Measurements from ENCODE around the gene IL11.
"Not testable (repeated sequence)": the region's sequence is repeated elsewhere in the genome, so short reads cannot be mapped to it uniquely, and the experiment has no call there.

Gene IL11

DNA sequence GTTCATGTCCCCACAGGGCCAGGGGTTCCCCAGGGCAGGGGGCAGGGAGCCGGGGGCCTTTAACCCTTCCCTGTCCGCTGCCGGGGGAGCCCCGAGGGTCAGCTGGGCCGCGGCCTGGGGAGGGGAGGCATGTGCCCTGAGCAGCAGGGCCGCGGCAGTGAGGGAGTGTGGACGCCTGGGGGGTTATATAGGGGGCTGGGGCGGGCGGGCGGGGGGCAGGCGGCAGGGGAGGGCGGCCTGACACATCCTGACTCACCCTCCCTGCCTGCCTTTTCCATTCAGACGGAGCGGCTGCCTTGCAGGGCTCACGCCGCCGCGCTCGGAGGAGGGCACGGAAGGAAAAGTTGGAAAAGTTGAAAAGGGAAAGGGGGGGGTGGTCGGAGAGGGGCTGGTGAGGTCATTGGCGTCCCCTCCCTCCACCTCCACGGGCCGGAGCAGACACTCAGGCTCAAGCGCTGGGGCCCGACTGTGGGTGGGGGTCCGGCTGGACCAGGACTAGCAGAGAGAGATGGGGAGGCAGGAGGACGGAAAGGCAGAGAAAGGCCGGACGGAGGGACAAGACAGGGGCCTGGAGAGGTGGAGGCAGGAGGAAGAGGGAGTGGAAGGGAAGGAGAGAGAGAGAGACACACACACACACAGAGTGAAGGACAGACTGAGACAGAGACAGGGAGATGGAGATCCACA, at the start of gene IL11:
Gene IL11 (minus strand): TSS at position 159 of the 684 bp plus-strand sequence. CDS start 153 bp downstream, at position 6.
- no peak for DNase-seq

DNA sequence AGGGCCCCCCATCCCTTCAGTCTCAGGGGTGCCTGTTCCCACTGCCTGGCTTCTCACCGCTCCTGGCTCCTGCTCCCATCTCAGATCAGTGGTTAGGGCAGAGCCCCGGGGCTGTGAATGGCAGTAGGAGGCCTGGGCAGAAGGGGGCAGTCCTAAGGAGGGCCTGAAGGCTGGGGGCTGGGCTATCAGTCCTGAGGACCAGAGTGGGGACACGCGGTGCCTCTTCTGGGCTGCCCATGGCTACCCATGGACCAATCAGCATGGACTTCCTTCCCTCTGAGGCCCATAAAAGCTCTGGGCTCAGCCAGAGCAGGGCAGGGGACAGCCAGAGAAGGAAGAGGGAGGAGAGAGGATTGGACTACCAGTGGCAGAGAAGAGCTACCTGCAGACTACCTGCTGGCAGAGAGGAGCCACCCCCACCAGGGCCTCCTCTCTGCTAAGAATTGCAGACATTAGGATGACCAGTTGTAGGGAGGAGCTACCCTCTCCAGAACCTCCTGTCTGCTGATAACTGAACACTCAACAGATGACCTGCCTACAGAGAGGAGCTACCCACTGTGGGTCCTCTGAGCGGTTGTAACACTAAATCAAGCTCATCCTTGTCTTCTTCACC, 49.5 kb upstream of the IL11 start:
- DNase-seq = no peak

DNA sequence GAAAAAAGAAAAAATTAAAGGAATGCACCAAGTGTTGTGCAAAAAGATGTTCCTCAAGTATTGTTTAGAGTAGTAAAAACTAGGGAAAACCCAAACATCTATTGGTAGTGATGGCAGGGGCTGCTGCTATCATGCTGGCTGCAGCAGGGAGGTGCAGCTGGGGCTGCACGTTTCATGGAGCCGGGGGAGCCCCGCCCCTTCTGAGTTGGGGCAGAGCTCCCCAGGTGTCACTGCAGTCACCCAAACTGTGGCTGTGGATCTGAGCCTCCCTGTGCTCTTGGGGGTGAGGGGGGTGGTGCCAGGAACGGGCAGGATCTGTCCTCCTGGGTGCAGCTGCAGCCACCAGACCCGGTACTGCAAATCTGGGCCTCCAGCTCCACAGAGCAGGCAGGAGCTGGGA, 48.8 kb upstream of the IL11 start:
- no peak for DNase-seq

DNA sequence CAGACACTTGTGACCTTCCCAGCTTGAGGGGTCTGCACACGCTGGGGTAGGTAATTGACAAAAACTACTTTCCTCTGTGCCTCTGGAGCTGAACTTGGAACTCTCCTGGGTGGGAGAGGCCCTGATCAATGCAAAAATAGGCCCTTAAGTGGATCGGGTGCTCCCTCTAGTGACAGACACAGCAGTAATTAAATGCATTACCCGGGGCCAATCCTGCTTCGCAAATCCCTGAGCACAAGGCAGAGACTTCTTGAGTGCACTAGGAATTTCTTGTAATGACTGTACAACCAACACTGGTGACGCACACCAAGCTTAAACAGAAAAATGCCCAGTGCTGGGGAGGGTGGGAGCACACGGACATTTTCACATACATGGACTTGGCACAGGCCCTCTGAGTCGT, 47.9 kb upstream of the IL11 start:
- peak; percentile 50 for DNase-seq

DNA sequence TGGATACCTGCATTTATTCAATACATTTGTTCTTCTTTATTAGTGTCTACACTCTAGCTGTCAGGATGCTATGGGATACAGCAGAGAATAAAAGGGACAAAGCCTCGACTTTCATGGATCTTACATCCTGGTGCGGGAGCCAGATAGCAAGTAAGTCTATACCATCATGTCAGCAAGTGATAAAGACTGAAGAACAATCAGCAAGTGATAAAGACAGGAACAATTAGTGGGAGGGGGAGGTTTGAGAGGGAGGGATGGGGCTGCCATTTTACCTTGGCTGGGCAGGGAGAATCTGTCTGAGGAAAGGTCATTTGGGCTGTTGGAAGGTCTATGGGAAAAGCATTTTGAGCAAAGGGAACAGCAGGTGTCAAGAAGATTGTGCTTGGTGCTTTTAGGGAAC, 39.9 kb upstream of the IL11 start:
- no peak for DNase-seq

DNA sequence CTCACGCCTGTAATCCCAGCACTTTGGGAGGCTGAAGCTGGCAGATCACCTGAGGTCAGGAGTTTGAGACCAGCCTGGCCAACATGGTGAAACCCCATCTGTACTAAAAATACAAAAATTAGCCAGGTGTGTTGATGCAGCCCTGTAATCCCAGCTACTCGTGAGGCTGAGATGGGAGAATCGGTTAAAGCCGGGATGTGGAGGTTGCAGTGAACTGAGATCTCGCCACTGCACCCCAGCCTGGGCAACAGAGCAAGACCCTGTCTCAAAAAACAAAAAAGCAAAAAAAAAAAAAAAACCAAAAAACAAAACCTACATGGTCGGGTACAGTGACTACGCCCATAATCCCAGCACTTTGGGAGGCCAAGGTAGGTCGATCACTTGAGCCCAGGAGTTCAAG, 38.9 kb upstream of the IL11 start:
- not testable (repeated sequence) for DNase-seq

- DNase-seq = no peak
These were observed 38.2 kb upstream of the IL11 start for GRCh38 chr19:55408533-55408872.

DNA sequence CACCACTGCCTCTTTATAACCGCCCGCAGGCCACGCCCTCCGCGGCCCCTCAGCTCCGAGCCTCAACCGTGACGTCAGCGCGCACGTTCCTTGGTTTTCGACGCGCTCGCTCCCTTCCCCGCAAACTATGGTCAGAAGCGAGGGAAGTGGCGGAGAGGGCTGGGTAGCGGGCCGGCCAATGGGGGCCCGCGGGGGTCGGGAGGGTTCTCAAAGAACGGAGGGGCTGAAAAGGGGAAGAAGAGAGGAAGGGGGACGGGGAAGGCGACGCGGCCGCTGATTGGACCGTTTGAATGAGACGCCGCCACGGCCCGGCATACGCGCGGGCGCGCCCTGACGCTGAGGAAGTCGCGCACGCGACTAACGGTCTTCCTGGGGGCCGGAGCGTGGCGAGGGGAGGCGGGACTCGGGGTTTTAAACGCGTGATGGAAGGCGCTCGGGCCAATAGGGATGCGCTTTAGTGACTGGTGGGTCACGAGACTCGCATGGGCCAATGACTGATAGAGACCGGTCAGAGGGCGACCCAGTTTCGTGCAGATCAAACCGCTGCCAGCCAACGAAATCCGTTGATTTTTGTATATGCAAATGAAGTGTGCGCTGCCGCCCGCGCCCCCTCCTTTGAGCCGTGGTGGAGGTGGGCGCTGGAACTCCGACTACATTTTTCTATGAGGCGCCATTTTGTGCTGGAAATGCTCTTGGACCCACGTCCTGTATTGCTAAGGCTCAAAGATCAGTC, 37.7 kb upstream of the IL11 start:
- DNase-seq = peak; percentile 99

- DNase-seq = not testable (repeated sequence)
These were observed 37.2 kb upstream of the IL11 start, which contains the start of gene UBE2S for GRCh38 chr19:55407550-55407799. UBE2S (minus strand) TSS chr19:55407788; CDS start chr19:55407589, 199 bp downstream.

- DNase-seq = no peak
These were observed 36.7 kb upstream of the IL11 start for GRCh38 chr19:55406826-55407549.

GRCh38 chr19:55406091-55406825, 36.0 kb upstream of the IL11 start:
- DNase-seq = no peak

DNA sequence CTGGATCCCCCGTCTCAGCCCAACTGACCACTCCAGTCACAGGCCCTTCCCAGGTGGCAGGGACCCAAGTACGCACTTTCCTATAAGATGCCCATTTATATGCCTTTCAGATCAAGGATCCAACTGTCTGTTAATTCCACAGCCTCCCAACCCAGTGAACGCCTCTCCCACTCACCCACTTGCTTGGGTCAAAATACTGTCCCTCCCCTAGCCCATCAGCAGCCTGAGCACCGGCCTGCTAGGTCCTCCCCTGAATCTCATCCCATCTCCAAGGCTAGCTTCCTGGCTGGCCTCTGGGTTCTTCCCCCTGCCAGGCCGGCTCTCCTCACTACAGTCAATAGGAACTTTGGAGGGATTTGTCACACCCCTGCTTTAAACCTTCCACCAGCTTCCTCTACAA, 35.4 kb upstream of the IL11 start:
- DNase-seq = no peak

DNA sequence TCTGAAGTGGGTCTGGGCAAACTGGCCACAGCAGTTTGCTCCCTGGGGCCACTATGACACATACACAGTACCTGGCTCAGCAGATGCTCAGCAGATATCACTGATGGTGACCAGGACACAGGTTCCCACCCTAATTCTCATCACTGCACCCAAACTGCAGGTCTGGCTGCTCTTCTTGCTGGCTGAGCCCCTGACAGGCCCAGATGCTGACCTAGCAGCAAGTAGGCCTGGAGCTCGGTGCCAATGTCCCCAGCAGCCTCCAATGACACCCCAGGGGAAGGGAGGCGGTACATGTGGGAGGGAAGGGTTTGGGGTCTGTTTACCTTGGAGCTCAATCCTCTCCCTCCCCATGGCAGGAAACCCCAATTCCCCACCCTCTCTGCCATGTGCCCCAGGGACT, 32.2 kb upstream of the IL11 start:
- no peak for DNase-seq

GRCh38 chr19:55401390-55401789, 31.1 kb upstream of the IL11 start:
- DNase-seq = not testable (repeated sequence)

- no peak for DNase-seq
These were observed 30.2 kb upstream of the IL11 start for GRCh38 chr19:55400281-55401087.

- no peak for DNase-seq
These were observed 28.1 kb upstream of the IL11 start for GRCh38 chr19:55398200-55398925.

GRCh38 chr19:55392820-55393761, 22.8 kb upstream of the IL11 start:
- no peak for DNase-seq

GRCh38 chr19:55391702-55392615, 21.7 kb upstream of the IL11 start:
- no peak for DNase-seq

DNA sequence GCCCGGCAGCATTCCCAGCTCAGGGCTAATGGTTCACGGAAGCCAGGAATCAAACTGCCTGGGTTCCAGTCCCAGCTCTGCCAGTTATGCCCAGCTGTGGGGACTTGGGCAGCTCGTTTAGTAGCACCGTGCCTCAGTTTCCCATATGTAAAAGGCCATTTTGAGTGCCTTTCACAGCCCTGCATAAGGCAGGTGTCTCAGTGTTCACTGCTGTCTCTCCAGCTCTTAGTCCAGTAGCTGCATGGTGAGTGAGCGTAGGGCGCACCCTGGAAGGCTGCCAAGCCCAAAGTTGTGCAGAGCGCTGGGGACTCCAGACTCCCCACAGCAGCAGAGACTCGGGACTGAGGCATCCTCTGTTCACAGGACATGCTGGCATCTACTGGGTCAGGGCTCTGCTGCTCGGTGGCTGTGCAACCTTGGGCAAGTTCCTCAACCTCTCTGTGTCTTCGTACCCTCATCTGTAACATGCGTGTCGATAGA, 21.0 kb upstream of the IL11 start:
- no peak for DNase-seq
